Nephron (organoid): ENCODE measurements around the gene AGFG1.

Experiments used
- H3K27ac Mint-ChIP-seq, 3 experiments: 2 replicates each; pipeline ENCODE4 v1.8.0; 2020; ENCODE audit warnings: mixed read lengths in 3 of 3, mild to moderate bottlenecking in 2 of 3, moderate library complexity in 1 of 3
- H3K27me3 Mint-ChIP-seq: 2 replicates; pipeline ENCODE4 v1.8.0; 2021; ENCODE audit warnings: low read depth, mild to moderate bottlenecking, moderate library complexity, mixed read lengths
- H3K36me3 Mint-ChIP-seq: 2 replicates; pipeline ENCODE4 v1.8.0; 2020; ENCODE audit warnings: low read depth, mixed read lengths
- H3K4me1 Mint-ChIP-seq: 2 replicates; pipeline ENCODE4 v1.8.0; 2020; ENCODE audit warnings: mixed read lengths
- H3K4me3 Mint-ChIP-seq, 3 experiments: 2 replicates each; pipeline ENCODE4 v1.8.0; 2020; ENCODE audit warnings: mild to moderate bottlenecking in 3 of 3, mixed read lengths in 3 of 3, moderate library complexity in 2 of 3
- H3K9me3 Mint-ChIP-seq: 2 replicates; pipeline ENCODE4 v1.8.0; 2020; ENCODE audit warnings: mixed read lengths
- TF ChIP-seq, protein P1 (sequence below), 3 experiments: fragments of 200-600 bp; sonication (generic); IDR thresholded peaks; one replicate each; pipeline ENCODE4 v1.5.0; 2021; ENCODE audit warnings: antibody characterized with exemption in 3 of 3; ENCODE audit not compliant: unreplicated experiment in 3 of 3

Gene AGFG1

DNA sequence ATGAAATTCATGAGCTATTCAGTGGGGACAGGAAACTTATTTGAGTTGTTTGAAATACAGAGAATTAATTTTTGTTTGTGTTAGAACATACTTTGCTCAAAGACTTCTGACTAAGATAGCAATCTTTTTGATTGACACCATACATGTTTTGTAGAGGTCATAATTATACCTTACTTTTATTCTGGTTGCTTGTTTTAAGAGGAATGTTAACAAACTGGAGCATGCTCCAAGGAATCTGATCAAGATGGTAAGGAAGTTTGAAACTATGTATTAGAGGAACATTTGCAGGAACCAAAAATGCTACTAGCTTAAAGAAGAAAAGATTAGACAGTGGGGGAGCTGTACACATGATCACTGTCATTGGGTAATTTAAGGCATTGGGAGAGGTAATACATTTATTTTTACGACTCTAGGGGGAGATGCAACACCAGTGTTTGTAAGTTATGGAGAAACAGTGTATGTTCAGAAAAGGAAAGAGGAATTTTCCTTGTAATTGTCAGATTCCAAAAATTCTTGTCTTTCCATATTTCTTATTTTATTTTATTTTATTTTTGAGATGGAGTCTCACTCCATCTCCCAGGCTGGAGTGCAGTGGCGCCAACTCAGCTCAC, 8.0 kb downstream of the AGFG1 start:
- Mint-ChIP-seq H3K9me3 (no peaks in the 10 kb centered on the region), H3K27ac (no peak overlapping the region), H3K36me3 (peaks cover 11% of the 10 kb centered on the region), H3K4me1 (peaks cover 21% of the 10 kb centered on the region), H3K4me3 (no peak overlapping the region), H3K27me3 (no peaks in the 10 kb centered on the region)
- TF ChIP-seq, protein P1, sequence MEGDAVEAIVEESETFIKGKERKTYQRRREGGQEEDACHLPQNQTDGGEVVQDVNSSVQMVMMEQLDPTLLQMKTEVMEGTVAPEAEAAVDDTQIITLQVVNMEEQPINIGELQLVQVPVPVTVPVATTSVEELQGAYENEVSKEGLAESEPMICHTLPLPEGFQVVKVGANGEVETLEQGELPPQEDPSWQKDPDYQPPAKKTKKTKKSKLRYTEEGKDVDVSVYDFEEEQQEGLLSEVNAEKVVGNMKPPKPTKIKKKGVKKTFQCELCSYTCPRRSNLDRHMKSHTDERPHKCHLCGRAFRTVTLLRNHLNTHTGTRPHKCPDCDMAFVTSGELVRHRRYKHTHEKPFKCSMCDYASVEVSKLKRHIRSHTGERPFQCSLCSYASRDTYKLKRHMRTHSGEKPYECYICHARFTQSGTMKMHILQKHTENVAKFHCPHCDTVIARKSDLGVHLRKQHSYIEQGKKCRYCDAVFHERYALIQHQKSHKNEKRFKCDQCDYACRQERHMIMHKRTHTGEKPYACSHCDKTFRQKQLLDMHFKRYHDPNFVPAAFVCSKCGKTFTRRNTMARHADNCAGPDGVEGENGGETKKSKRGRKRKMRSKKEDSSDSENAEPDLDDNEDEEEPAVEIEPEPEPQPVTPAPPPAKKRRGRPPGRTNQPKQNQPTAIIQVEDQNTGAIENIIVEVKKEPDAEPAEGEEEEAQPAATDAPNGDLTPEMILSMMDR (IDR thresholded peaks at IDR 0.05; ENCODE audit: unreplicated experiment in 3 of 3) = peak in 2 of 3 experiments; percentile 16 to 17

DNA sequence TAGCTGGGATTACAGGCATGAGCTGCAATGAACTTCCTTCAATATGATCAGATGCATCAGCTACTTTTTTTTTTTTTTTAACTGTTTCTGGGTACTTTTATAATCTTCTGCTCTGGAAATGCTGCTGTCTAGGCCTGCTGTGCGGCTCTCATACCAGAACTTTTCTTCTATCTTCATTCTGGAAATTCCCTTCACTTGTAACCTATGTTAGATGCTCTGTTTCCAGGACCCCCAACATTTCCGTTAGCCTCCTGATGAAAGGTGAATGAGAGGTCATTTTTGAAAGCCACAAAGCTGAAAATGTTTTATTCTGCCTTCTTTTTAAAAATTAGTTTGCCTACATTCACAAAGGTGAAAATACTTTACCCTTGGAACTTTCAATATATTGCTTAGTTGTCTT, 8.6 kb downstream of the AGFG1 start:
- peak overlapping the region in 1 of 3 experiments; percentile 53 for H3K27ac Mint-ChIP-seq
- no peak overlapping the region for H3K4me3 Mint-ChIP-seq
- H3K9me3 Mint-ChIP-seq = peaks cover under 1% of the 10 kb centered on the region
- TF ChIP-seq, protein P1 (IDR thresholded peaks at IDR 0.05; ENCODE audit: unreplicated experiment in 3 of 3) = no peak
- H3K27me3 Mint-ChIP-seq = no peaks in the 10 kb centered on the region
- H3K36me3 Mint-ChIP-seq = peaks cover 14% of the 10 kb centered on the region
- peaks cover 17% of the 10 kb centered on the region for H3K4me1 Mint-ChIP-seq

DNA sequence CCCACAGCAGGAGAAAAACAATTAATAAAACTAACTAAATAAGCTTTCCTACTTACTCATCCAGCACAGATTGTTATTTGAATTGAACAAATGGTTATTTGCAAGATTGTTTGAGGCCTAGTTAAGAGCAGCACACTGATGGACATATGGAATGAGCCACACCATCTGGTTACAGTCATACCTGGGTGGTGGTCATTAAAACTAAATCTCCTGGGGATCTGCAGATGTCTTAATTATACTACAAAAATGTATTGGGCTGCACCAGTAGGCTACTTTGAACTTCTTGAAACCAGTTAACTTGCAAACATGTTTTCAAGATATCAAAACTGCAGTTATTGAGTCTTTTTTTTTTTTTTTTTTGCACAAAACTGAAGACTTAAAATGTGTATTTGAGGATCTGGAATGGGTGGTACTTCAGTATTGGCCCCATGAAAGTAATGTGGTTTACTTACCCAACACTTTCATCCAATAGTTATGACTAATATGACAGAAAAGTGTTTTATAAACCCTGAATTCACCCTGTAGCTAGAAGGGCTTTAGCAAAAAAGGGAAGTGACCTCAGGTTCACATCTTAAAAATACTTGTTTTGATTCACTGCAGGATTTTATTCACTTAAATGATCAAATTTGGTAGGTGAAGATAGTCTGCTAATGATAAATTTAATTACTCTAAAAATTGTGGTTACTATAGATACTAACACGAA, 10.8 kb downstream of the AGFG1 start:
- no peak overlapping the region for H3K4me3 Mint-ChIP-seq
- H3K36me3 Mint-ChIP-seq = peaks cover 22% of the 10 kb centered on the region
- H3K27me3 Mint-ChIP-seq = no peaks in the 10 kb centered on the region
- TF ChIP-seq, protein P1 (IDR thresholded peaks at IDR 0.05; ENCODE audit: unreplicated experiment in 3 of 3) = no peak
- H3K27ac Mint-ChIP-seq = peak overlapping the region in 1 of 3 experiments; percentile 2
- H3K9me3 Mint-ChIP-seq = peaks cover 8% of the 10 kb centered on the region
- peaks cover 17% of the 10 kb centered on the region for H3K4me1 Mint-ChIP-seq

DNA sequence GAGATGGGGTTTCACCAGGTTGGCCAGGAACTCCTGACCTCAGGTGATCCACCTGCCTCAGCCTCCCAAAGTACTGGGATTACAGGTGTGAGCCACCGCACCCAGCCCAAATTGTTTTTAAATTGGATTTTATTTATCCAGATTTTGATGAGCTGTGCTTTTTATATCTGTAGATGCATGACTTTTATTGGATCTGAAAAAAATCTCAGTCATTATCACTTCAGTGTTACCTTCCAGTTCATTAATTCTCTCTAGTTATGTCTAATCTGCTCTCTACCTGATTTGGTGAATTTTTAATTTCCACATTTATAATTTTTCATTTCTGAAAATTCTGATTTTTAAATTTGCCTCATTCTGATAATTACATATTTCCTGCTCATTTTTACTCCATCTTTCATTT, 13.5 kb downstream of the AGFG1 start:
- Mint-ChIP-seq H3K9me3 (peaks cover 8% of the 10 kb centered on the region), H3K27ac (no peak overlapping the region), H3K36me3 (peaks cover 26% of the 10 kb centered on the region), H3K4me3 (no peak overlapping the region), H3K27me3 (no peaks in the 10 kb centered on the region), H3K4me1 (peaks cover 11% of the 10 kb centered on the region)
- TF ChIP-seq, protein P1 (IDR thresholded peaks at IDR 0.05; ENCODE audit: unreplicated experiment in 3 of 3) = no peak

DNA sequence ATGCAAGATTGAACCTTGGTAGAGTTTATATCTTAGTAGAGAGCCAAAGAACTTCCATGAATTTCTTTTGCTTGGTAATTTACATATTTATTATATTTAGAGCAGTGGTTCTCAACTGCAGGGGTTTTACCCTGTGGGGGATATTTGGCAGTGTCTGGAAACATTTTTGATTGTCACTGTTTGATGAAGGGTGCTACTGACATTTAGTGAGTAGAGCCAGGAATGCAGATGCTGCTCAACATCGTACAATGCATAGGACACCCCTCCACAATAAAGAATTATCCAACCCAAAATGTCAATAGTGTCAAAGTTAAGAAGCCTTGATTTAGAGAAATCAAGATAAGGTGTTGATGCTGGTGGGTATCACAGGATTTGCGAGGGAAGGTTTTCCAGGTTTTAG, 14.7 kb downstream of the AGFG1 start:
- H3K27ac Mint-ChIP-seq = no peak overlapping the region
- H3K9me3 Mint-ChIP-seq = peaks cover 8% of the 10 kb centered on the region
- TF ChIP-seq, protein P1 (IDR thresholded peaks at IDR 0.05; ENCODE audit: unreplicated experiment in 3 of 3) = no peak
- H3K36me3 Mint-ChIP-seq = peaks cover 27% of the 10 kb centered on the region
- H3K4me1 Mint-ChIP-seq = peaks cover 5% of the 10 kb centered on the region
- no peaks in the 10 kb centered on the region for H3K27me3 Mint-ChIP-seq
- no peak overlapping the region for H3K4me3 Mint-ChIP-seq

DNA sequence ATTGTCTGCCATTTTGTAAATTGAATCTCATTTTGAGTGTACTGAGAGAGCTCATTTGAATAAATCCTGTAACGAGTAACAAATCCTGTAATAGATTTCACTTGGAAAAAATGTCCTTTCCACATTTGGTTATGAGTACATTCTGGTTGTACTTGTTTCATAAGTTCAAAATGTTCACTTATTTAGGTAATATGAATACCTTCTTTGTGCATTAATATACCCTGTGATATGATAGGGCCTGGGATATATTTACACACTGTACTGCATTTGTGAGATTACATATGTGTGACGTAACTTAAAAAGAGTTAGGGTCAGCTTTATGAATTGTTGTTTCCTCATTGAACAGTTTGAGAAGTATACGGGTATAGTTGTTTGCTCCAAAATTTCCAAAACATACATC, 16.1 kb downstream of the AGFG1 start:
- Mint-ChIP-seq H3K4me1 (peaks cover 5% of the 10 kb centered on the region), H3K27me3 (no peaks in the 10 kb centered on the region), H3K9me3 (peaks cover 8% of the 10 kb centered on the region), H3K4me3 (no peak overlapping the region), H3K27ac (peak overlapping the region in 1 of 3 experiments; percentile 1), H3K36me3 (peaks cover 26% of the 10 kb centered on the region)
- TF ChIP-seq, protein P1 (IDR thresholded peaks at IDR 0.05; ENCODE audit: unreplicated experiment in 3 of 3) = no peak
